Stimulated activated CD4-positive, alpha-beta T cell treated with anti-CD3 and anti-CD28 coated beads, Interleukin-4, amount 100 ng/mL, for 24 hours (primary cell): ENCODE results near the gene CEP19.
A peak's percentile ranks its signal among the peaks of the same experiment; 100 is the strongest.

Experiments
- DNase-seq: peaks from one replicate; pipeline ENCODE4 v3.0.0-alpha.2; 2020

Gene CEP19

DNA sequence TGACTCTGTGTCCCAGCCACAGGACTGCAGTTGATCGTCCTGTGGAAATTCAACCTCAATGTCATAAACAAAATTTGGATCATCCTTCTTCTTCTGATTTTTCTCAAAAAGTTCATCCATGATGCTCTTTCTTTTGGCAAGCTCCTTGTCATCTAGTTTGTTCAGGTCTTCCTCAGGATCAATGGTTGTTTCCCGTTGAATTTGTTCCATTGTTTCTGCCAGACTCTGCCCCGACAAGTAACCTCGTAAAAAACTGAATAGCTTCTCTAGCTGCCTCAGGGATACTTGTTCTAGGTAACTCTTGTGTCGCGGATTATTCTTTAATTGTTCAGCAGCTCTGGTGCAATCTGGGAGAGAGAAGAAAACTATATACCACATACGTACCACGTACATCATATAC is 4.5 kb downstream of the CEP19 start:
- no peak for DNase-seq

DNA sequence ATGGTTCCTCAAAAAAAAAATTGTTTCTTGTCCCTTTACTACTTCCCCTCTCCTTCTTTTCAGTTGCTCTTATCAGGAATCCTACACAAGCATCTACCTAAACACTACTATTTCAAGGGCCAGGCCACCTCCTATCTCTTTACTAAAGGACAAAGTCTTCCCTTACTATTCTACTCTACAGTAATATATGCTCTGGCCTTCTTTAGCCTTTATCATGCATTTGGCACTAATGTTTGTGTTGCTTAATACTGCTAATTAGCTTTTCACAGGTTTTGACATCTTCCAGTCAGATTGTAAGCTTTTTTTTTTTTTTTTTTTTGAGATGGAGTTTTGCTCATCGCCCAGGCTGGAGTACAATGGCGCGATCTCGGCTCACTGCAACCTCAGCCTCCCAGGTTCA is 5.3 kb downstream of the CEP19 start:
- no peak for DNase-seq

- DNase-seq: no peak
Measured at GRCh38 chr3:196706327-196706726, 5.7 kb downstream of the CEP19 start.

GRCh38 chr3:196700801-196701200 is 11.2 kb downstream of the CEP19 start:
- no peak for DNase-seq

- no peak for DNase-seq
Measured at GRCh38 chr3:196699749-196700148, 12.3 kb downstream of the CEP19 start.

DNA sequence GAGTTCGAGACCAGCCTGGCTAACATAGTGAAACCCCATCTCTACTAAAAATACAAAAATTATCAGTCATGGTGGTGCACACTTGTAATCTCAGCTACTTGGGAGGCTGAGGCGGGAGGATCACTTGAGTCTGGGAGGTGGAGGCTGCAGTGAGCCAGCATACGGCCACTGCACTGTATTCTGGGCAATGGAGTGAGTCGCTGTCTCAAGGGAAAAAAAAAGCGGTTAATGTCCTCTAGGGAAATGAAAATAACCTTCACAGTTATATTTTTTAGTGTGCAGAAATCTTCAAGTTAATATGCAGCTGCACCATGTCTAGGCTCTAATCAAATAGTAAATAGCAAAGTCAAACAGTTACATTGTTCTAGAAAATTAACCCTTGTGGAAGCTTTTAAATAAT is 14.8 kb downstream of the CEP19 start:
- DNase-seq: no peak

DNA sequence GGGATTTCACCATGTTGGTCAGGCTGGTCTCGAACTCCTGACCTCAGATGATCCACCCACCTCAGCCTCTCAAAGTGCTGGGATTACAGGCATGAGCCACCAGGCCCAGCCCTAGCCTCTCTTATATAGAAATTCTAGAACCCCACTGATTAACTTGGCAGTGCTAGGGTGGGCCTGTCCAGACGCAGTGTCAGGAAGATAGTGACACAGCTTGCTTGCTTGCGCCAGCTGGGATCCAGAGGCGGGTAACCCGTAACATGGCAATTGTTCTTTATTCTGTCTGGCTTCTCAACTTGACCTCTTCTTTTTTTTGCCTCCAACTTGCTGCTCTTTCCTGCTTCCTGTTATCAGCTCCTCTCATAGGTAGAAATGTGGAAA is 16.2 kb downstream of the CEP19 start:
- no peak for DNase-seq

GRCh38 chr3:196694941-196695848 is 16.9 kb downstream of the CEP19 start:
- DNase-seq: peak; percentile 7

DNA sequence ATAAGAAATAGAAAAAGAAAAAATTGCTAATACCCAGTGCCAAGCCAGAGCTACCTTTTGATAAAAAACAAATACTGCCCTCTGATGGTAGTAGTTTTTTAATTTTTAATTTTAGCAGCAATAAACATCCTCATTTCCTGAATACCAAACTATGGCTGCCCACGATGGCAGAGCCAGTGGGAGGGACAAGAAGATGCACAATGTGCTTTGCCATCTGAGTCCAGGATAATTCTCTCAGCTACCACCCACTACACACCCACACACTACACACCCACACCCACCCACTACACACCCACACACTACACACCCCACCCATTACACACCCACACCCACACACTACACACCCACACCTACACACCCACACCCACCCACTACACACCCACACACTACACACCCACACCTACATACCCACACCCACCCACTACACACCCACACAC is 17.8 kb downstream of the CEP19 start:
- DNase-seq: peak; percentile 12

GRCh38 chr3:196691386-196691785 is 20.7 kb downstream of the CEP19 start:
- no peak for DNase-seq

GRCh38 chr3:196689941-196690660 is 21.9 kb downstream of the CEP19 start:
- no peak for DNase-seq

- DNase-seq: no peak
Measured at GRCh38 chr3:196688349-196688748, 23.7 kb downstream of the CEP19 start.

DNA sequence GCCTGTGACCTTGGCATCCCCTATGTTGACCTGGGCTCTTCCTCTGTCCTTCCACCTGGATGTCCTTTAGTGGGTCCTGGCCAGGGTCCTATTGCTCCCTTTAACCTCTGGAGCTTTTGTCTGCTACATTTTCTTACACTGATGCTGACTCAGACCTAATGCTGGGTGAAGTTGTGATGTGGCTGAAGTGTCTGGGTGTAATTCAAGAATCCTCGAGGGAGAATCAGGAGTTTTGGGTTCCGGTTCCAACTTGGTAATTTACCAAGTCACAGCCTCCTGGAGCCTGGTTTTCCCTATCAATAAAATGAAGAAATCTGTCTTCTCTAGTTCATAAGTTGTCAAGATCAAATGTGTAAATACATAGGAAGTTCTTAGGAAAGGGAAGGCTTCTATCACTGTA is 25.6 kb downstream of the CEP19 start:
- DNase-seq: no peak

- DNase-seq: peak; percentile 73
Measured at GRCh38 chr3:196684548-196685407, 27.3 kb downstream of the CEP19 start.

DNA sequence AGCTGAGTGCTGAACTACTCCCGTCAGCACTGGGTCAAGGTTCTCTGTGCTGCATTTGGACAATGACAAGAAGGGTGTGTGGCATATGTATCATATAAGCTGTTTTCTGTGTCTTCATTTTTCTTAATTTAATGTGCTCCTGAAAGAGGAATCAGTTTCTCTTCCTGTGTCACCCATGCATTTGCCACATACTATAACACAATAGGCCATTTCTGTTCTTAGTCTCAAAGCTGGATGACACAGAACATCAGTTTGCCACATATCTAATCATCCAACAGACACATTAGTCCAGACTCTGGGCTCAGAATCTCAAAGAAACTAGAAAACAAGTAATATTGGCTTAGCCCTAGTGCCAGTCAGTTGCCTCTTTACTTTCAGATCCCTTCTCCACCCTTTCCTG is 34.1 kb downstream of the CEP19 start:
- no peak for DNase-seq

GRCh38 chr3:196677353-196677752 is 34.7 kb downstream of the CEP19 start:
- no peak for DNase-seq

DNA sequence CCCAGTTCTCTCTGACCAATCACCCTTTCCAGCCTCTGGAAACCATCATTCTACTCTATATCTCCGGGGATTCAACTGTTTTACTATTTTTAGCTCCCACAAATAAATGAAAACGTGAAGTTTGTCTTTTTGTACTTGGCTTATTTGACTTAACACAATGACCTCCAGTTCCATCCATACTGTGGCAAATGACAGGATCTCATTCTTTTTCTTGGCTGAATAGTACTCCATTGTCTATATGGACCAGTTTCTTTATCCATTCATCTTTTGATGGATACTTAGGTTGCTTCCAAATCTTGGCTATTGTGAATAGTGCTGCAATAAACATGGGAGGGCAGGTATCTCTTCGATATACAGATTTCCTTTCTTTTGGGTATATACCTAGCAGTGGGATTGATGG is 38.4 kb downstream of the CEP19 start:
- no peak for DNase-seq

GRCh38 chr3:196670339-196670738 is 41.7 kb downstream of the CEP19 start:
- no peak for DNase-seq

GRCh38 chr3:196667056-196667825 is 44.8 kb downstream of the CEP19 start:
- DNase-seq: no peak

DNA sequence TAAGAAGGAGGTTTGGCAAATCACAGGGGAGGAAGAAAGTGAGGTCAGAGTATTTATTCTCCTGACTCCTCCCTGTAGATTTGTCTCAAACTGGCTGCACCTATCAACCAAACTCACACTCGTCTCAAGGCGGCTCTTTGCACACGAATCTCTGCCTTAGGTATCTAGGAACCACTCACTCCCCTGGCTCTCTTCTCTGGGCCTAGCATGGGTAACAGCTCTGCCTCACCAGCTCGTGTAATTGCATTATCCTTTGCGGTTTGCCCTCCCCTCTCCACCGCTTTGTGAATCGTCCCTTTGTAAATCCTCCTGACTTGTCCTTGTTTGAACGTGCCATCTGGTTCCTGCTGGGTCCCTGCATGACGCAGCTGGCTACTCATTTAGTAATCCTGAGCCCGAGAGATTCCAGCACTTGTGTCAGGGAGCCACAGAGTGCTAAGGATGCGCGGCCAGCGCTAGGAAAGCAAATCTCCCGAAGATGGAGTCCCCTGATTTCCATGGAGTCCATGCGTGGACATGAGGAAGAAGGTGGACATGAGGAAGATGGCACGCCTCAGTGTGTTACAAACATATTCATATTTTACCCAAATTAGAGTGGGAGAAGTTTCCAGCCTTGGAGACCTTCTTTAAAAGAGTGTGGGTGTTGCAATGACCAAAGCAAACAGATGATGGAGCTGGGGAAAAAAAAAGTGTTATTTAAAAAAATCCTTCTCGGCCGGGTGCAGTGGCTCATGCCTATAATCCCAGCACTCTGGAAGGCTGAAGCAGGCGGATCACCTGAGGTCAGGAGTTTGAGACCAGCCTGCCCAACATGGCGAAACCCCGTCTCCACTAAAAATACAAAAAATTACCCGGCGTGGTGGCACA is 45.8 kb downstream of the CEP19 start:
- DNase-seq: no peak
